Measurements from ENCODE around the gene RPL39L.

Gene RPL39L

GRCh38 chr3:187093320-187093719 is 46.0 kb downstream of the RPL39L start:
- no peak for DNase-seq (ENCODE audit: low read depth)

- no peak for DNase-seq (ENCODE audit: low read depth)
Measured at GRCh38 chr3:187088701-187089100, 50.6 kb downstream of the RPL39L start.

- DNase-seq (ENCODE audit: low read depth), result no peak
Measured at GRCh38 chr3:187086831-187087230, 52.5 kb downstream of the RPL39L start.

GRCh38 chr3:187085933-187086332 is 53.4 kb downstream of the RPL39L start:
- DNase-seq (ENCODE audit: low read depth), result no peak

- no peak for DNase-seq (ENCODE audit: low read depth)
Measured at GRCh38 chr3:187085021-187085666, 54.2 kb downstream of the RPL39L start.

- DNase-seq (ENCODE audit: low read depth), result no peak
Measured at GRCh38 chr3:187084580-187084979, 54.7 kb downstream of the RPL39L start.

GRCh38 chr3:187084126-187084525 is 55.2 kb downstream of the RPL39L start:
- DNase-seq (ENCODE audit: low read depth), result no peak

- no peak for DNase-seq (ENCODE audit: low read depth)
Measured at GRCh38 chr3:187082758-187083375, 56.4 kb downstream of the RPL39L start.

GRCh38 chr3:187080799-187081450 is 58.4 kb downstream of the RPL39L start:
- DNase-seq (ENCODE audit: low read depth), result no peak

- no peak for DNase-seq (ENCODE audit: low read depth)
Measured at GRCh38 chr3:187079090-187080022, 59.9 kb downstream of the RPL39L start.

GRCh38 chr3:187077537-187077936 is 61.8 kb downstream of the RPL39L start:
- DNase-seq (ENCODE audit: low read depth), result no peak

GRCh38 chr3:187077085-187077484 is 62.2 kb downstream of the RPL39L start:
- DNase-seq (ENCODE audit: low read depth), result no peak

GRCh38 chr3:187076297-187076696 is 63.0 kb downstream of the RPL39L start:
- no peak for DNase-seq (ENCODE audit: low read depth)

GRCh38 chr3:187074846-187075245 is 64.5 kb downstream of the RPL39L start:
- no peak for DNase-seq (ENCODE audit: low read depth)

- no peak for DNase-seq (ENCODE audit: low read depth)
Measured at GRCh38 chr3:187073581-187074098, 65.7 kb downstream of the RPL39L start.

- DNase-seq (ENCODE audit: low read depth), result no peak
Measured at GRCh38 chr3:187072511-187072910, 66.8 kb downstream of the RPL39L start.

- DNase-seq (ENCODE audit: low read depth), result no peak
Measured at GRCh38 chr3:187072102-187072501, 67.2 kb downstream of the RPL39L start.

Data from T-helper 22 cell (primary cell).